Vagina (tissue), 2 donors: ENCODE data around the gene SLC5A5.

ENCODE experiments used
- CTCF ChIP-seq, 3 experiments: fragments of 450-650 bp in 2 of 3; fragments of 200-600 bp in 1 of 3; sonication (generic) in 1 of 3; IDR thresholded peaks; one replicate each; pipeline ENCODE4 v1.5.1; 2017 to 2019; ENCODE audit warnings: antibody characterized with exemption in 3 of 3, mild to moderate bottlenecking in 2 of 3, moderate library complexity in 2 of 3
- POLR2A ChIP-seq, 2 donors: fragments of 450-650 bp; IDR thresholded peaks; one replicate each; pipeline ENCODE4 v1.6.1; 2017; ENCODE audit warnings: antibody characterized with exemption in 2 of 2, mild to moderate bottlenecking in 2 of 2, moderate library complexity in 2 of 2
- POLR2AphosphoS5 ChIP-seq, 2 donors: sonication (generic); formaldehyde crosslinking; IDR thresholded peaks; one replicate each; pipeline ENCODE4 v1.9.0; 2017; ENCODE audit warnings: antibody characterized with exemption in 2 of 2, mild to moderate bottlenecking in 2 of 2, low read depth in 1 of 2; ENCODE audit not compliant: insufficient read depth in 1 of 2

- TF ChIP-seq POLR2A (IDR thresholded peaks at IDR 0.05) (no peak), CTCF (IDR thresholded peaks at IDR 0.05) (no peak), POLR2AphosphoS5 (IDR thresholded peaks at IDR 0.05; ENCODE audit: insufficient read depth in 1 of 2, low read depth in 1 of 2) (no peak)
These were observed 39.1 kb upstream of the SLC5A5 start for GRCh38 chr19:17832443-17833208.
